ENCODE data around the gene LAMTOR4. TPM values are rescaled to one million over a fixed set of nuclear protein-coding genes. Genes with fewer than 3 reads are reported as not detected.
A peak's percentile ranks its signal among the peaks of the same experiment; 100 is the strongest.
"Not testable (repeated sequence)": the region's sequence is repeated elsewhere in the genome, so short reads cannot be mapped to it uniquely, and the experiment has no call there.

Gene LAMTOR4
- total RNA-seq, 1 donor from 2014 or later = 105 TPM

DNA sequence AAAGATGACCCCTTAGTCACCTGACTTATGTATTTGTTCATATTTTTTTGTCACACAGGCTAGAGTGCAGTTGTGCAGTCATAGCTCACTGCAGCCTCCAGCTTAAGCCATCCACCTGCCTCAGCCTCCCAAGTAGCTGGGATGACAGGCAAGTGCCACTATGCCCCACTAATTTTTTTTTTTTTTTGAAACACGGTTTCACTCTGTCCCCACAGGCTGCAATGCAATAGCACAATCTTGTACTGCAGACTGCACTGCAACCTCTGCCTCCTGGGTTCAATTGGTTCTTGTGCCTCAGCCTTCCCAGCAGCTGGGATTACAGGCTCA is 20.1 kb upstream of the LAMTOR4 start:
- Mint-ChIP-seq H3K36me3 (no peaks in the 10 kb centered on the region), H3K9me3 (no peaks in the 10 kb centered on the region), H3K4me1 (peaks cover 25% of the 10 kb centered on the region), H3K27me3 (ENCODE audit: low read depth) (no peaks in the 10 kb centered on the region), H3K4me3 (peak overlapping the region; percentile 96), H3K27ac (peak overlapping the region; percentile 83)
- DNase-seq (ENCODE audit: low spot score in 2 of 2, unreplicated experiment in 2 of 2) = no peak
- TF ChIP-seq, protein P1, sequence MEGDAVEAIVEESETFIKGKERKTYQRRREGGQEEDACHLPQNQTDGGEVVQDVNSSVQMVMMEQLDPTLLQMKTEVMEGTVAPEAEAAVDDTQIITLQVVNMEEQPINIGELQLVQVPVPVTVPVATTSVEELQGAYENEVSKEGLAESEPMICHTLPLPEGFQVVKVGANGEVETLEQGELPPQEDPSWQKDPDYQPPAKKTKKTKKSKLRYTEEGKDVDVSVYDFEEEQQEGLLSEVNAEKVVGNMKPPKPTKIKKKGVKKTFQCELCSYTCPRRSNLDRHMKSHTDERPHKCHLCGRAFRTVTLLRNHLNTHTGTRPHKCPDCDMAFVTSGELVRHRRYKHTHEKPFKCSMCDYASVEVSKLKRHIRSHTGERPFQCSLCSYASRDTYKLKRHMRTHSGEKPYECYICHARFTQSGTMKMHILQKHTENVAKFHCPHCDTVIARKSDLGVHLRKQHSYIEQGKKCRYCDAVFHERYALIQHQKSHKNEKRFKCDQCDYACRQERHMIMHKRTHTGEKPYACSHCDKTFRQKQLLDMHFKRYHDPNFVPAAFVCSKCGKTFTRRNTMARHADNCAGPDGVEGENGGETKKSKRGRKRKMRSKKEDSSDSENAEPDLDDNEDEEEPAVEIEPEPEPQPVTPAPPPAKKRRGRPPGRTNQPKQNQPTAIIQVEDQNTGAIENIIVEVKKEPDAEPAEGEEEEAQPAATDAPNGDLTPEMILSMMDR (IDR thresholded peaks at IDR 0.05; ENCODE audit: unreplicated experiment) = no peak

DNA sequence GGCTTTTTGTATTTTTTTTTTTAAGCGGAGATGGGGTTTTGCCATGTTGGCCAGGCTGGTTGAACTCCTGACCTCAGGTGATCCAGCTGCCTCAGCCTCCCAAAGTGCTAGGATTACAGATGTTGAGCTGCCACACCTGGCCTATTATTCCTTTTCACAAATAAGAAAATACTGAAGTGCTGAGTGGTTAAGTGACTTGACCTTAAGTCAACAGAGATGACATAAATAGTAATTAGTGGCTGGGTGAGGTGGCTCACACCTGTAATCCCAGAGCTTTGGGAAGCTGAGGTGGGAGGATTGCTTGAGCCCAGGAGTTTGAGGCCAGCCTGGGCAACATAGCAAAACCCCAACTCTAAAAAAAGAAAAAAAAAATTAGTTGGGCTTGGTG is 18.5 kb upstream of the LAMTOR4 start:
- not testable (repeated sequence) for H3K4me3 Mint-ChIP-seq; H3K36me3 Mint-ChIP-seq; DNase-seq (ENCODE audit: low spot score in 2 of 2, unreplicated experiment in 2 of 2); H3K27me3 Mint-ChIP-seq (ENCODE audit: low read depth); H3K9me3 Mint-ChIP-seq; H3K27ac Mint-ChIP-seq
- H3K4me1 Mint-ChIP-seq = peaks cover 25% of the 10 kb centered on the region

DNA sequence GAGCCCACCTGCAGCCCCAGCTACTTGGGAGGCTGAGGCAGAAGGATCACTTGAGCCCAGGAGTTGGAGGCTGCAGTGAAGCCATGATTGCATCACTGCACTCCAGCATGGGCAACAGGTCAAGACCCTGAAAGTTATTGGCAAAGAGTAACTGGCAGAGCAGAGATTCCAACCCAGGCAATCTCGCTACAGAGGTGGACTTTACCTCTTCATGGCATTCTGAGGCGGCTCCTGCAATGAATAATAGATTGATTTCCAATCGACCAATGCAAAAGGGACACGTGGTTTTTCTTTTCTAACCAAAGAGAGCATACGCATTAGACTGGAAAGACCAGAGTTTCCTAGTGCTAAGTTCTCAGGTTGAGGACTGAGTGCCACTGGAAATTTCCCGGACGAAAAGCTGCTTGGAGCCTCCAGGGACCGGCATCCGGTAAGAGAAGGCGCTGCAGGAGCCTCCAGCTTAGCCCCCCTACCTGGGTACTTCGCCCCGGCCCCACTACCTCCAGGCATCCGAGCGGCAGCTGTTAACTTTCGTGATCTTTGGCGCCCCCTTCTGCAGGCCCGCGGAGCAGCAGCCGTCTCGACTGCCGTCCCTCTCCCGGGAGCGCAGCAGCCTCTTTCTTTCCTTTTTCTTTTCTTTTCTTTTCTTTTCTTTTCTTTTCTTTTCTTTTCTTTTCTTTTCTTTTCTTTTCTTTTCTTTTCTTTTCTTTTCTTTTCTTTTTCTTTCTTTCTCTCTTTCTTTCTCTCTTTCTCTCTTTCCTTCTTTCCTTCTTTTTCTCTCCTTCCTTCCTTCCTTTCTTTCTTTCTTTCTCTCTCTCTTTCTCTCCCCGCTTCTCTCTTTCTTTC is 17.9 kb upstream of the LAMTOR4 start:
- no peaks in the 10 kb centered on the region for H3K36me3 Mint-ChIP-seq
- H3K9me3 Mint-ChIP-seq = no peaks in the 10 kb centered on the region
- H3K4me1 Mint-ChIP-seq = peaks cover 22% of the 10 kb centered on the region
- DNase-seq (ENCODE audit: low spot score in 2 of 2, unreplicated experiment in 2 of 2) = peak; percentile 76 to 92
- TF ChIP-seq, protein P1 (IDR thresholded peaks at IDR 0.05; ENCODE audit: unreplicated experiment) = peak; percentile 87
- no peaks in the 10 kb centered on the region for H3K27me3 Mint-ChIP-seq (ENCODE audit: low read depth)
- H3K4me3 Mint-ChIP-seq = no peak overlapping the region
- H3K27ac Mint-ChIP-seq = no peak overlapping the region

DNA sequence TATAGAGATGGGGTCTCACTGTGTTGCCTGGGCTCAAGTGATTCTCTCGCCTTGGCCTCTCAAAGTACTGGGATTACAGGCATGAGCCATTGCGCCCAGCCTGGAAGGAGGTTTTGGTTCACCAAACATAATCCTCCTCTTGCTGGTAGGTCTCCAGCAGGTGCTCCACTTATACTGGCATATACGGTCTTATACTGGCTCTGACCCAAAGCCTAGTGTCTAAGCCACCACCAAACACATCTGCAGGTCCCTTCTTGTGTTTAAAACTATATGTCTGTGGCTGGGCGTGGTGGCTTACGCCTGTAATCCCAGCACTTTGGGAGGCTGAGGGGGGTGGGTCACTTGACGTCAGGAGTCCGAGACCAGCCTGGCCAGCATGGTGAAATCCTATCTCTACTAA is 16.6 kb upstream of the LAMTOR4 start:
- H3K9me3 Mint-ChIP-seq = no peaks in the 10 kb centered on the region
- TF ChIP-seq, protein P1 (IDR thresholded peaks at IDR 0.05; ENCODE audit: unreplicated experiment) = no peak
- no peak for DNase-seq (ENCODE audit: low spot score in 2 of 2, unreplicated experiment in 2 of 2)
- peaks cover 13% of the 10 kb centered on the region for H3K4me1 Mint-ChIP-seq
- H3K27me3 Mint-ChIP-seq (ENCODE audit: low read depth) = no peaks in the 10 kb centered on the region
- H3K27ac Mint-ChIP-seq = no peak overlapping the region
- H3K36me3 Mint-ChIP-seq = no peaks in the 10 kb centered on the region
- H3K4me3 Mint-ChIP-seq = no peak overlapping the region

DNA sequence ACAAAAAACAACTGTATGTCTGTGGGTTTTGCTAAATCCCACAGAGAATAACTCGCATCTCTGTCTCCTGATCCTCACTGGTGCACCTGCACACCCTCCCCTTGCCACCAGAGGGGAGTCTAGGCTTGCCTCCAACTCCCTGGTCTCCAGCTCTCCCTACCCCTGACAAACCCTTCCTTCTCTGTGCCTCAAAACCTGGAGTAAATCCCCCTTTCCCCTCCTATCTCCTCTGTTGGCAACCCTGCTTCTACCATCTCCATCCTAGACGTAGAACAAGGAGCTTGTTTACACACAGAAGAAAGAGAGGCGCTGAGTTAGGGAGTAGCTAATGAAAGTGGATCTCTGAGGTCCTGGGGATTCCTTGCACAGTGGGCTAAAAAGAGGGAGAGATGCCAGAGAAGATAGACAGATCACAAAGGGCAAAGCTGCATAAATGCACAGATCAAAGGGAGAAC is 16.0 kb upstream of the LAMTOR4 start:
- Mint-ChIP-seq H3K27ac (no peak overlapping the region), H3K27me3 (ENCODE audit: low read depth) (no peaks in the 10 kb centered on the region), H3K4me1 (peaks cover 13% of the 10 kb centered on the region), H3K4me3 (no peak overlapping the region), H3K9me3 (no peaks in the 10 kb centered on the region), H3K36me3 (no peaks in the 10 kb centered on the region)
- DNase-seq (ENCODE audit: low spot score in 2 of 2, unreplicated experiment in 2 of 2) = peak in 1 of 2 experiments; percentile 69
- TF ChIP-seq, protein P1 (IDR thresholded peaks at IDR 0.05; ENCODE audit: unreplicated experiment) = peak; percentile 62

DNA sequence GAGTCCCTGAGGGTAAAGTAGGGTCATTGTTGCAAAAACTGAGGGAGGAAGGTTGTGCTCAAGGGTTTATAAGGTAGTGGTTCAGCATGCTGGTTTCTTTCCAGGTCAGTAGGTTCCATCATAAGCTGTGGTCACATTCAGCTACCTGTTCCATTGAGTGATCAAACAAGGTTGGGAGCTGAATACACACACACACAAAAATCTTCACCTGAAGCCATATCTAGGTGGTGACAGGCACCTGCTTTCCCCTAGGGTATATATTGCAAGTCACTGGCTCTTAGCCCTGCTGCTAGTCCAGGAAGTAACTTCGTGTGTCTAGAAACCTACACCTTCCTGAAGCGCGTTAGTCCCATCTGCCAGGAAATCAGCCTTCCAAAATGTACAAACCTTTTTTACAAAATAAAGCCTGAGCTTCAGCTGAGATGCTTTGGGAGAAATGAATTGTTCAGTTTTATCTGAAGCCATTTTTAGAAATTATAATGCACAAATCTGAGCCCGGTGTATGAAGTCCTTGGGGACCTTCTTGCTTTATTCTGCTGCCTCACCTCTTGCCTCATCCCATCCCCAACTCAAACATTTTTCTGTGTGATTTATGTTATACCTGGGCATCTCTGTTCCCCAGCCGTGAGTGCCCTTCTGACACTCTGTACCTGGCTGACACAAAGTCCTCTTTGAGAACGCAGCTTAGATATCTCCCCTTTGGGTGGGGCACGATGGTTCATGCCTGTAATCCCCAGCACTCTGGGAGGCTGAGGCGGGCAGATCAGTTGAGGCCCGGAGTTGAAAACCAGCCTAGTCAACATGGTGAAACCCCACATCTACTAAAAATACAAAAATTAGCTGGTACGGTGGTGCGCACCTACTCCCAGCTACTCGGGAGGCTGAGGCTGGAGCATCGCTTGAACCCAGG is 10.6 kb upstream of the LAMTOR4 start:
- no peak for DNase-seq (ENCODE audit: low spot score in 2 of 2, unreplicated experiment in 2 of 2)
- TF ChIP-seq, protein P1 (IDR thresholded peaks at IDR 0.05; ENCODE audit: unreplicated experiment) = no peak
- Mint-ChIP-seq H3K36me3 (no peaks in the 10 kb centered on the region), H3K9me3 (no peaks in the 10 kb centered on the region), H3K27ac (no peak overlapping the region), H3K4me3 (no peak overlapping the region), H3K27me3 (ENCODE audit: low read depth) (peaks cover 7% of the 10 kb centered on the region), H3K4me1 (peaks cover 2% of the 10 kb centered on the region)

Measured in mesothelial cell of epicardium (in vitro differentiated cells).